H1 (cell line): ENCODE data around the gene MS4A15. TPM values are rescaled to one million over a fixed set of nuclear protein-coding genes. Genes with fewer than 3 reads are reported as not detected.

Source experiments
- CTCF ChIA-PET: fragments of 300-600 bp; sonication (Branson Sonifier 250); formaldehyde crosslinking; loops from one replicate; lab custom pipeline; 2021; ENCODE audit not compliant: partially characterized antibody; lab: Charles Lee
- POLR2A ChIA-PET: fragments of 300-600 bp; sonication (Branson Sonifier 250); formaldehyde crosslinking; loops from one replicate; lab custom pipeline; 2021; ENCODE audit warnings: inconsistent platforms; ENCODE audit not compliant: partially characterized antibody; lab: Charles Lee
- DNase-seq, 2 experiments: peaks; one replicate each; pipeline versions ENCODE4 v3.0.0 to v3.0.0-alpha.2; 2010 to 2022; ENCODE audit warnings: low spot score in 2 of 2, low read depth in 1 of 2, mixed read lengths in 1 of 2
- FAIRE-seq: peaks from 2 replicates; lab custom pipeline; 2011; peaks lifted over from hg19 to GRCh38; lab: Jason Lieb, UNC
- H2AFZ ChIP-seq: 2 replicates; pipeline ENCODE4 v1.8.1; 2012; ENCODE audit warnings: low read length, inconsistent platforms
- H2AK5ac ChIP-seq: 2 replicates; pipeline ENCODE4 v1.6.1; 2013; ENCODE audit warnings: low read depth, low read length
- H2BK120ac ChIP-seq: replicated peaks from 2 replicates; pipeline ENCODE3; 2013; ENCODE audit warnings: low read depth, low read length, inconsistent platforms
- H2BK12ac ChIP-seq: 2 replicates; pipeline ENCODE4 v1.6.1; 2013; ENCODE audit warnings: low read depth, low read length
- H2BK15ac ChIP-seq: 2 replicates; pipeline ENCODE4 v1.6.1; 2013; ENCODE audit warnings: low read length
- H2BK20ac ChIP-seq: 2 replicates; pipeline ENCODE4 v1.6.1; 2013; ENCODE audit warnings: low read length
- H2BK5ac ChIP-seq: 2 replicates; pipeline ENCODE4 v1.6.1; 2013; ENCODE audit warnings: low read depth, low read length
- H3K14ac ChIP-seq: 2 replicates; pipeline ENCODE4 v1.6.1; 2013; ENCODE audit warnings: inconsistent platforms; ENCODE audit not compliant: insufficient read length
- H3K18ac ChIP-seq: 2 replicates; pipeline ENCODE4 v1.6.1; 2013; ENCODE audit warnings: low read length; ENCODE audit errors: extremely low read depth
- H3K23ac ChIP-seq: 2 replicates; pipeline ENCODE4 v1.6.1; 2013; ENCODE audit warnings: inconsistent platforms; ENCODE audit not compliant: insufficient read length
- H3K23me2 ChIP-seq: 2 replicates; pipeline ENCODE4 v1.6.1; 2013; ENCODE audit warnings: low read depth, low read length
- H3K27ac ChIP-seq: 2 replicates; pipeline ENCODE4 v1.6.1; 2011; ENCODE audit warnings: low read depth, low read length, inconsistent platforms
- H3K27me3 ChIP-seq, 4 experiments: replicated peaks in 1 of 4; 1 replicate in 1 of 4; 2 replicates in 3 of 4; pipeline versions ENCODE4 v1.6.1 to v1.8.1; 2011 to 2013; ENCODE audit warnings: low read length in 3 of 4, mild to moderate bottlenecking in 3 of 4, inconsistent platforms in 2 of 4, mixed read lengths in 2 of 4, moderate library complexity in 1 of 4; ENCODE audit not compliant: control insufficient read depth in 3 of 4, insufficient read depth in 3 of 4; ENCODE audit errors: extremely low read depth in 1 of 4
- H3K36me3 ChIP-seq, 4 experiments: 2 replicates each; pipeline versions ENCODE4 v1.6.1 to v1.8.1; 2011 to 2013; ENCODE audit warnings: mild to moderate bottlenecking in 4 of 4, low read length in 3 of 4, moderate library complexity in 2 of 4, control low read depth in 1 of 4, inconsistent platforms in 1 of 4; ENCODE audit not compliant: insufficient read depth in 4 of 4, control insufficient read depth in 2 of 4
- H3K4ac ChIP-seq: replicated peaks from 2 replicates; pipeline ENCODE3; 2013; ENCODE audit warnings: low read length, low read depth, mixed read lengths, inconsistent platforms; ENCODE audit not compliant: insufficient read length
- H3K4me1 ChIP-seq, 4 experiments: replicated peaks in 1 of 4; 1 replicate in 1 of 4; 2 replicates in 3 of 4; pipeline versions ENCODE4 v1.6.1 to v1.8.1; 2011 to 2013; ENCODE audit warnings: low read length in 3 of 4, inconsistent platforms in 2 of 4, mixed read lengths in 1 of 4; ENCODE audit not compliant: insufficient read depth in 4 of 4, control insufficient read depth in 3 of 4
- H3K4me2 ChIP-seq, 2 experiments: 2 replicates each; pipeline versions ENCODE4 v1.6.1 to v1.8.1; 2011 to 2013; ENCODE audit warnings: low read depth in 2 of 2, low read length in 2 of 2, control low read depth in 1 of 2, inconsistent platforms in 1 of 2, mild to moderate bottlenecking in 1 of 2; ENCODE audit not compliant: insufficient read depth in 1 of 2
- H3K4me3 ChIP-seq, 4 experiments: fragments of 200-600, 300-600 bp in 1 of 4; sonication (generic), shearing (Covaris generic), sonication (Bioruptor Twin) in 1 of 4; 2 replicates each; pipeline versions ENCODE4 v1.5.1 to v1.8.1; 2011 to 2016; ENCODE audit warnings: low read length in 4 of 4, low read depth in 3 of 4, control low read depth in 2 of 4, inconsistent platforms in 2 of 4, mild to moderate bottlenecking in 2 of 4, mixed read lengths in 1 of 4, moderate library complexity in 1 of 4; ENCODE audit not compliant: insufficient read depth in 2 of 4; ENCODE audit errors: extremely low read depth in 1 of 4
- H3K56ac ChIP-seq: replicated peaks from 2 replicates; pipeline ENCODE3; 2013; ENCODE audit warnings: low read depth, mild to moderate bottlenecking, mixed read lengths, low read length, inconsistent platforms; ENCODE audit not compliant: insufficient read length
- H3K79me1 ChIP-seq: 2 replicates; pipeline ENCODE4 v1.6.1; 2013; ENCODE audit warnings: low read depth, low read length, control low read depth
- H3K79me2 ChIP-seq, 2 experiments: 2 replicates each; pipeline versions ENCODE4 v1.6.1 to v1.8.1; 2012 to 2013; ENCODE audit warnings: low read length in 2 of 2, mild to moderate bottlenecking in 2 of 2, inconsistent platforms in 1 of 2; ENCODE audit not compliant: insufficient read depth in 2 of 2, control insufficient read depth in 1 of 2
- H3K9ac ChIP-seq, 4 experiments: replicated peaks in 1 of 4; 1 replicate in 1 of 4; 2 replicates in 3 of 4; pipeline versions ENCODE4 v1.6.1 to v1.8.1; 2011 to 2013; ENCODE audit warnings: low read depth in 3 of 4, low read length in 3 of 4, control low read depth in 2 of 4, mild to moderate bottlenecking in 2 of 4, moderate library complexity in 2 of 4, inconsistent platforms in 1 of 4; ENCODE audit errors: extremely low read depth in 1 of 4
- H3K9me3 ChIP-seq, 2 experiments: 2 replicates each; pipeline versions ENCODE4 v1.6.1 to v1.8.1; 2012 to 2013; ENCODE audit warnings: mild to moderate bottlenecking in 2 of 2, moderate library complexity in 2 of 2, control low read depth in 1 of 2, inconsistent platforms in 1 of 2, low read depth in 1 of 2, low read length in 1 of 2, mixed read lengths in 1 of 2; ENCODE audit not compliant: insufficient read depth in 2 of 2
- H4K20me1 ChIP-seq, 2 experiments: replicated peaks in 1 of 2; 2 replicates each; pipeline versions ENCODE3 to v1.8.1; 2011 to 2013; ENCODE audit warnings: inconsistent platforms in 2 of 2, low read length in 2 of 2, mild to moderate bottlenecking in 1 of 2; ENCODE audit not compliant: insufficient read depth in 2 of 2, control insufficient read depth in 1 of 2
- H4K5ac ChIP-seq: 2 replicates; pipeline ENCODE4 v1.6.1; 2013; ENCODE audit warnings: low read length, low read depth, mixed read lengths, inconsistent platforms; ENCODE audit not compliant: insufficient read length
- H4K8ac ChIP-seq: 2 replicates; pipeline ENCODE4 v1.8.0; 2013; ENCODE audit warnings: mild to moderate bottlenecking, moderate library complexity, low read length, inconsistent platforms; ENCODE audit not compliant: insufficient read depth; ENCODE audit errors: extremely low read depth
- H4K91ac ChIP-seq: replicated peaks from 2 replicates; pipeline ENCODE3; 2013; ENCODE audit warnings: low read length, mixed read lengths, inconsistent platforms; ENCODE audit not compliant: insufficient read length
- E2F6 ChIP-seq: IDR thresholded peaks from 2 replicates; pipeline ENCODE4 v1.6.1; 2012; ENCODE audit warnings: inconsistent platforms
- KDM1A ChIP-seq: fragments of 200-600, 300-600 bp; sonication (generic); IDR thresholded peaks from 2 replicates; pipeline ENCODE4 v1.7.1; 2016; ENCODE audit warnings: mild to moderate bottlenecking, low read length, borderline replicate concordance
- NANOG ChIP-seq: IDR thresholded peaks from 2 replicates; pipeline ENCODE4 v1.6.1; 2011; ENCODE audit warnings: low read length, low read depth, mild to moderate bottlenecking, inconsistent platforms; ENCODE audit not compliant: insufficient read depth, poor library complexity, severe bottlenecking
- WGBS, 2 experiments: shearing (Covaris generic) in 1 of 2; methylation state at CpG; one replicate each; pipeline versions ENCODE4 v1.1.6 to v1.1.7; 2013 to 2015; ENCODE audit warnings: low lambda C conversion rate in 2 of 2, mixed read lengths in 2 of 2, inconsistent platforms in 1 of 2, low coverage in 1 of 2, missing lambda C conversion rate in 1 of 2; ENCODE audit not compliant: insufficient replicate concordance in 2 of 2, insufficient coverage in 1 of 2, insufficient read length in 1 of 2; ENCODE audit errors: extremely low coverage in 1 of 2, missing lambda C conversion rate in 1 of 2; 5-methylcytosine and 5-hydroxymethylcytosine counted together
- polyA plus RNA-seq, 7 experiments: library from polyadenylated mRNA; depleted of rRNA in 3 of 7; stranded (reverse) in 5 of 7; unstranded in 2 of 7; fragments of >200 nt in 5 of 7; fragments of 200-250 nt in 2 of 7; gene quantifications; 1 replicate in 5 of 7; 2 replicates in 1 of 7; 4 replicates in 1 of 7; pipeline versions ENCODE4 v1.2.1 to v1.2.3, GENCODE V29; 2011 to 2013; ENCODE audit warnings: missing spikeins in 2 of 7, mixed read lengths in 2 of 7
- total RNA-seq: library from RNA; stranded (reverse); fragmentation: NEBNext Ultra II Directional; extraction: Animal tissue kit (Norgen Biotek cat#: 25700); gene quantifications from 2 replicates; pipeline ENCODE4 v1.2.1, GENCODE V29; 2021

The MS4A15 gene
- total and polyA plus RNA-seq, 2 of the 8 experiments (the other 6 are each of a cell fraction or from before 2014, with no cell fraction given) = 0.15 to 0.17 TPM

DNA sequence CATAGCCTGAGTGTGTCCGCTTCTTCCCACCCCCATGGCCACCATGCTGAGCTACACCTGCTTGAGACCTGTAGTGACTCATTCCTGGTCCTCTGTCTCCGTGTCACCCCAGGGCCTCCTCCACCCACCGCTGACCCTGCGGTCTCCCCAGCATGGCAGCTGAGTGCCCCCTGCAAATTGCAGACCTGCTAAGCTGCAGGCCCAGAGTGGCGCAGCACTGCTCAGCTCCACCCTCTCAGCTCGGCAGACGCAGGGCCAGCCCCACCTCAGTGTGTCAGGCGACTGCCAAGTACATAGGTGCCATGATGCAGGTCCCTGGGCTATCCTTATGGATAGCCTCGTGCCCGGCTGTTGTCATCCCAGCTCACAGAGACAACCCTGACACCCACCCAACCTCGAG lies 13.1 kb downstream of the MS4A15 start:
- Histone ChIP-seq H3K23me2 (no peaks in the 10 kb centered on the region), H3K23ac (no peak overlapping the region), H3K4me3 (no peak overlapping the region), H3K14ac (no peak overlapping the region), H2AK5ac (no peak overlapping the region), H4K8ac (no peak overlapping the region; the same call in 1 of the 2 replicates), H2BK12ac (no peak overlapping the region), H3K36me3 (no peaks in the 10 kb centered on the region), H3K9ac (no peak overlapping the region; a peak in 1 of 7 replicates), H3K79me2 (no peaks in the 10 kb centered on the region), H3K18ac (no peak overlapping the region), H2BK120ac (no peak overlapping the region), H2BK5ac (no peak overlapping the region), H4K5ac (no peak overlapping the region), H3K4ac (no peak overlapping the region), H2BK20ac (no peak overlapping the region), H2AFZ (no peak overlapping the region), H3K27me3 (peaks cover 0 to 11% (median 6%) of the 10 kb centered on the region in 4 experiments; a peak in 3 of 7 replicates), H3K79me1 (no peaks in the 10 kb centered on the region), H3K27ac (no peak overlapping the region), H3K4me1 (no peaks in the 10 kb centered on the region; a peak in 1 of 7 replicates), H4K91ac (no peak overlapping the region), H4K20me1 (no peaks in the 10 kb centered on the region), H2BK15ac (no peak overlapping the region), H3K9me3 (no peaks in the 10 kb centered on the region; a peak in 1 of 4 replicates), H3K4me2 (no peak overlapping the region), H3K56ac (no peak overlapping the region)
- TF ChIP-seq NANOG (no peak), E2F6 (no peak), KDM1A (no peak)
- DNase-seq = no peak
- 92% methylated on average over 11 of the region's 11 CpGs; no CpG with 5 or more reads in 1 of the 2 experiments for WGBS, 2 experiments
- POLR2A ChIA-PET = interaction anchor here (1.0 kb wide), 1 partner anchor 103 kb away, joined by 3 read pairs; no protein-coding TSS in a partner anchor
- no peak for FAIRE-seq
- CTCF ChIA-PET = interaction anchor here (0.6 to 8.3 kb wide), 10 partner anchors 10 to 614 kb away, joined by 3 to 90 read pairs (median 6); partner anchors contain the start of genes MS4A15 and MS4A8
